Measurements from ENCODE around the gene SEC31A. TPM values are rescaled to one million over a fixed set of nuclear protein-coding genes. Genes with fewer than 3 reads are reported as not detected.

Gene SEC31A
- total RNA-seq, 4 donors from 2014 or later, result 118 to 197 (median 153) TPM

- no peak for ATAC-seq
- H3K27me3 ChIP-seq, result no peaks in the 10 kb centered on the region
- TF ChIP-seq, protein P1, sequence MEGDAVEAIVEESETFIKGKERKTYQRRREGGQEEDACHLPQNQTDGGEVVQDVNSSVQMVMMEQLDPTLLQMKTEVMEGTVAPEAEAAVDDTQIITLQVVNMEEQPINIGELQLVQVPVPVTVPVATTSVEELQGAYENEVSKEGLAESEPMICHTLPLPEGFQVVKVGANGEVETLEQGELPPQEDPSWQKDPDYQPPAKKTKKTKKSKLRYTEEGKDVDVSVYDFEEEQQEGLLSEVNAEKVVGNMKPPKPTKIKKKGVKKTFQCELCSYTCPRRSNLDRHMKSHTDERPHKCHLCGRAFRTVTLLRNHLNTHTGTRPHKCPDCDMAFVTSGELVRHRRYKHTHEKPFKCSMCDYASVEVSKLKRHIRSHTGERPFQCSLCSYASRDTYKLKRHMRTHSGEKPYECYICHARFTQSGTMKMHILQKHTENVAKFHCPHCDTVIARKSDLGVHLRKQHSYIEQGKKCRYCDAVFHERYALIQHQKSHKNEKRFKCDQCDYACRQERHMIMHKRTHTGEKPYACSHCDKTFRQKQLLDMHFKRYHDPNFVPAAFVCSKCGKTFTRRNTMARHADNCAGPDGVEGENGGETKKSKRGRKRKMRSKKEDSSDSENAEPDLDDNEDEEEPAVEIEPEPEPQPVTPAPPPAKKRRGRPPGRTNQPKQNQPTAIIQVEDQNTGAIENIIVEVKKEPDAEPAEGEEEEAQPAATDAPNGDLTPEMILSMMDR (IDR thresholded peaks at IDR 0.05), result no peak
- TF ChIP-seq POLR2A (IDR thresholded peaks at IDR 0.05), result no peak
- no peaks in the 10 kb centered on the region for H3K36me3 ChIP-seq
- H3K9me3 ChIP-seq, result no peaks in the 10 kb centered on the region
- no peak overlapping the region for H3K27ac ChIP-seq
- 88 to 94% methylated on average over 2 to 4 of the region's 5 CpGs for WGBS, 2 donors (ENCODE audit: low coverage in 1 of 2)
- peaks cover 0 to 30% (median 7%) of the 10 kb centered on the region in 3 donors for H3K4me1 ChIP-seq
- H3K4me3 ChIP-seq, result no peak overlapping the region
Observed at GRCh38 chr4:82777857-82778525, 113.0 kb downstream of the SEC31A start.

GRCh38 chr4:82776925-82777542, 113.9 kb downstream of the SEC31A start:
- TF ChIP-seq EP300 (IDR thresholded peaks at IDR 0.05), result no peak
- no peak for TF ChIP-seq POLR2A (IDR thresholded peaks at IDR 0.05)
- TF ChIP-seq, protein P1 (IDR thresholded peaks at IDR 0.05), result no peak
- no peak for TF ChIP-seq POLR2AphosphoS5 (IDR thresholded peaks at IDR 0.05)
- Histone ChIP-seq H3K27ac (no peak overlapping the region), H3K36me3 (no peaks in the 10 kb centered on the region), H3K27me3 (no peaks in the 10 kb centered on the region), H3K9me3 (no peaks in the 10 kb centered on the region), H3K4me1 (peaks cover 0 to 30% (median 7%) of the 10 kb centered on the region in 3 donors), H3K4me3 (no peak overlapping the region)
- ATAC-seq, result peak; percentile 44
- WGBS, 2 donors (ENCODE audit: low coverage in 1 of 2), result 60 to 100% methylated on average over 1 to 4 of the region's 5 CpGs

- TF ChIP-seq EP300 (IDR thresholded peaks at IDR 0.05) (no peak), POLR2A (IDR thresholded peaks at IDR 0.05) (no peak), POLR2AphosphoS5 (IDR thresholded peaks at IDR 0.05) (no peak)
- TF ChIP-seq, protein P1 (IDR thresholded peaks at IDR 0.05), result no peak
- H3K9me3 ChIP-seq, result no peaks in the 10 kb centered on the region
- ATAC-seq, result no peak
- no peaks in the 10 kb centered on the region for H3K36me3 ChIP-seq
- H3K4me3 ChIP-seq, result no peak overlapping the region
- WGBS, 2 donors (ENCODE audit: low coverage in 1 of 2), result 93 to 96% methylated on average over 4 of the region's 5 CpGs
- H3K27me3 ChIP-seq, result no peaks in the 10 kb centered on the region
- H3K4me1 ChIP-seq, result peaks cover 0 to 15% (median 0%) of the 10 kb centered on the region in 3 donors
- H3K27ac ChIP-seq, result no peak overlapping the region
Observed at GRCh38 chr4:82775243-82775642, 115.7 kb downstream of the SEC31A start.

DNA sequence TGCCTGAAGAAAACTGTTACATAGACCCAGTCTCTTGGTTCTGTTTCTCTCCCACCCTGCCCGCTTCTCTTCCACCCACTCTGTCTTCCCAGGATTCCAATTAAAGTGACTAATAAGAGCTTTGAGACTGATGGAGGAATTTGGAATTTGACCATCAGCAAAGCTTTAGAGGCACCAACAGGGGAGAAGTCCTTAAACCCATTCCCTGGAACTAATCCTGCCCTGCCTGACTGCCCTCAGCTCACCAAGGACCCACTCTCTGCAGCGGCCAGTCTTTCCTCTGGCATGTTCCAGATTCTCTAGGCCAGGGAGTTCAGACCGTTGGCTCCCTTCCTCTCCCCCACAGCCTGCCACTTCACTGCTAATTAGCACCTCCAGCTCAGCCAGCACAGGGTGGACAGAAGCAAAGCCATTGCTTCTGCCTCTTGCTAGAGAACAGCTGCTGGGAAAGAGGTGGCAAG, 116.2 kb downstream of the SEC31A start:
- 58% methylated on average over 3 of the region's 3 CpGs; no CpG with 5 or more reads in 1 of the 2 donors for WGBS, 2 donors (ENCODE audit: low coverage in 1 of 2)
- no peak for TF ChIP-seq EP300 (IDR thresholded peaks at IDR 0.05)
- no peak overlapping the region for H3K4me3 ChIP-seq
- H3K27ac ChIP-seq, result no peak overlapping the region
- no peaks in the 10 kb centered on the region for H3K36me3 ChIP-seq
- H3K4me1 ChIP-seq, result peaks cover 0 to 10% (median 0%) of the 10 kb centered on the region in 3 donors
- no peaks in the 10 kb centered on the region for H3K9me3 ChIP-seq
- no peaks in the 10 kb centered on the region for H3K27me3 ChIP-seq
- no peak for ATAC-seq

- WGBS, 2 donors (ENCODE audit: low coverage in 1 of 2), result 69 to 93% methylated on average over 3 to 4 of the region's 4 CpGs
Observed at GRCh38 chr4:82773057-82773456, 117.9 kb downstream of the SEC31A start.

More at GRCh38 chr4:82773057-82773456, 117.9 kb downstream of the SEC31A start:
- H3K4me3 ChIP-seq, result no peak overlapping the region
- H3K27me3 ChIP-seq, result no peaks in the 10 kb centered on the region
- TF ChIP-seq, protein P1 (IDR thresholded peaks at IDR 0.05), result no peak
- TF ChIP-seq POLR2AphosphoS5 (IDR thresholded peaks at IDR 0.05), result no peak
- TF ChIP-seq EP300 (IDR thresholded peaks at IDR 0.05), result no peak
- TF ChIP-seq POLR2A (IDR thresholded peaks at IDR 0.05), result no peak
- ATAC-seq, result no peak
- peaks cover 0 to 10% (median 0%) of the 10 kb centered on the region in 3 donors for H3K4me1 ChIP-seq
- no peak overlapping the region for H3K27ac ChIP-seq
- H3K36me3 ChIP-seq, result no peaks in the 10 kb centered on the region
- no peaks in the 10 kb centered on the region for H3K9me3 ChIP-seq
